Left hindlimb (tissue), 1 donor: Measurements from ENCODE around the gene UBR4.
"Not testable (repeated sequence)": the region's sequence is repeated elsewhere in the genome, so short reads cannot be mapped to it uniquely, and the experiment has no call there.

ENCODE experiments used
- DNase-seq: peaks from one replicate; pipeline ENCODE4 v3.0.0-alpha.2; 2018

Gene UBR4

GRCh38 chr1:19209990-19210771, at the start of gene UBR4:
Gene UBR4 (minus strand): TSS chr1:19210266. CDS start chr1:19210248, 18 bp downstream.
- DNase-seq = peak; percentile 94

DNA sequence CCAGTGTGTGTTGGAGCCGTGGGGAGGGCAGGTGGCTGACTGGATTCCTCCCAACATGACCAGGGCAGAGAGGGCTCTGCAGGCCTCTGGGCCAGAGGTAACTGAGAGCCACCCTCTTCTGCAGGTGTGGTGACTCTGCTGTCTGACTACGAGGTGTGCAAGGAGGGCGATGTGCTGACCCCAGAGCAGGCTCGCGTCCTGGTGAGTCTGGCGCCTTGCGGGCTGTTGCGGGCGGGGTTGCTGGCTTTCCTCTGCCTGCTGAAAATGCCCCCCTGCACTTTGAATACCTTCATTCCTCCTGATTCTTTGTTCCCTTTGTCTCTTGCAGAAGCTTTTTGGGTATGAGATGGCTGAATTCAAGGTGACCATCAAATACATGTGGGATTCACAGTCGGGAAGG, 48.3 kb upstream of the UBR4 start:
- no peak for DNase-seq

DNA sequence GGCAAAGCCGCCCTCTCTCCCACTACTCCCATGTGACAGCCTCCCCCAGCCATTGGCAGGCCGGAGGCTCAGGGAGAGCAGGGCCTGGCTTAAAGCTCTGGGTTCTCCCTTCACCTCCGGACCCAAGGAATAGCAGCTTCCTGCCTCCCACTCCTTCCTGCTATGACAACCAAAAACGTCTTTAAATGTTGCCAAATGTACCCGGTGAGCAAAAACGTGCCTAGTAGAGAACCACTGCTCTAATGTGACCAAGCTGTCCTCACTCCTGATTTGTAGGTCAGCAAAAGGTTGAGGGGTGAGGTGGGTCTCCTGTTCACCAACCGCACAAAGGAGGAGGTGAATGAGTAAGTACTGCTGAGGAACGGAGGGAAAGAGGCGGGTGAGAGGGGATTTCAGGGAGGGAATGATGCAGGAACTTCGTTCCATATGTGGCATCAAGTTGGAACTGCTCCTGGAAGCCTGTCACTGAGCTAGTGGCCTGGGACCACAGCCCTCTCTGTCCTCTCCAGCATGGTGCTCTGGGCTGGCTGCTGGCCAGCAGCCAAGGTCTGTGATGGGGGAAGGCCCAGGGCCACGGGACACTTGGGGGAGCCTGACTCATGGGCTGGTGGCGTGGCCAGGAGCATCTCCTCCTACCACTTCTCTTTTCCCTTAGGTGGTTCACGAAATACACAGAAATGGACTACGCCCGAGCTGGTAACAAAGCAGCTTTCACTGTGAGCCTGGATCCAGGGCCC, 47.3 kb upstream of the UBR4 start:
- DNase-seq = no peak

DNA sequence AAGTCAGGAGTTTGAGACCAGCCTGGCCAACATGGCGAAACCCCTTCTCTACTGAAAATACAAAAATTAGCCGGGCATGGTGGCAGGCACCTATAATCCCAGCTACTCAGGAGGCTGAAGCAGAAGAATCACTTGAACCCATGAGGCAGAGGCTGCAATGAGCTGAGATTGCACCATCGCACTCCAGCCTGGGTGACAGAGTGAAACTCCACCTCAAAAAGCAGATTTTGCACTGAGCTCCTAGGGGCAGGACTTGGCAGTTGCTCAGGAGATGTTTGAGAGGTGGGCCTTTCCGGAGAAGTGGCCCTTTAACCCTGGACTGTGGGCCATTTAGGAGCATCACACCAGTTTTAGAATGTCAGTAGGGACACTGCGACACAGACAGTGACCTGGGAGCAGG, 46.2 kb upstream of the UBR4 start:
- not testable (repeated sequence) for DNase-seq

DNA sequence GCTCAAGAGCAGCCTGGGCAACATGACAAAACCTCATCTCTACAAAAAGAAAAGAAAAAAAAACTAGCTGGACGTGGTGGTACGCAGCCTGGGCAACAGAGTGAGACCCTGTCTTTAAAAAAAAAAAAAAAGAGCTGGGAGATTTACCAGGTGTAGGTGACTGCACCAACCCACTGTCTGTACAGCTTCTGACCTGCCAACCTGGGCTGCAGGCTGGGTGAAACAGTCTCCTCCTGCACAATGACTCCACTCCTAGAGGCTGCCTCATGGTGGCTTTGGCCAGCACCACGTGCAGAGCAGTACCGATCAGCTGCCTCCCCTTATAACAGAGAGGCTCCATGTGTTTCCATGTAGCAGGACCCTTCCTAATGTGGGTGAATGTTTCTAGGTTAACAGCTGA, 45.2 kb upstream of the UBR4 start:
- DNase-seq = no peak

DNA sequence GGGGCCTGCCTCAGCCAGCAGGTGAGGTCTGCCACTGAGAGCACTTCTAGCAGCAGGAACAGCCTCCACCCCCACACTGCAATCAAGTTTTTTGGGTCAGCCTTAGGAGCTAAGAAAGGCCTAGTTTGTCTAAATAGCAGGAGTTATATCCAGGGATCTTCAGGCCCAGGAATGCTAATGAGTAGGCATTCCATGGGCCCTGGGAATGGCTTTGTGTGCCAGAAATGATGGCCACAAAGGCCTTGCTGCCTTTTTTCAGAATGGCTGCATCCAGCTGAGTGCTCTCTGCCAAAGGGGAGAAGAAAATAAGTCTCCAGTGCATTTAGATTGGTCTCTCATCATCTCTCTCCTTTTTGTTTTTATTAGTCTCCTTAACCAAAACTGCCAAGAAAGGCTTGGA, 44.4 kb upstream of the UBR4 start:
- no peak for DNase-seq

DNA sequence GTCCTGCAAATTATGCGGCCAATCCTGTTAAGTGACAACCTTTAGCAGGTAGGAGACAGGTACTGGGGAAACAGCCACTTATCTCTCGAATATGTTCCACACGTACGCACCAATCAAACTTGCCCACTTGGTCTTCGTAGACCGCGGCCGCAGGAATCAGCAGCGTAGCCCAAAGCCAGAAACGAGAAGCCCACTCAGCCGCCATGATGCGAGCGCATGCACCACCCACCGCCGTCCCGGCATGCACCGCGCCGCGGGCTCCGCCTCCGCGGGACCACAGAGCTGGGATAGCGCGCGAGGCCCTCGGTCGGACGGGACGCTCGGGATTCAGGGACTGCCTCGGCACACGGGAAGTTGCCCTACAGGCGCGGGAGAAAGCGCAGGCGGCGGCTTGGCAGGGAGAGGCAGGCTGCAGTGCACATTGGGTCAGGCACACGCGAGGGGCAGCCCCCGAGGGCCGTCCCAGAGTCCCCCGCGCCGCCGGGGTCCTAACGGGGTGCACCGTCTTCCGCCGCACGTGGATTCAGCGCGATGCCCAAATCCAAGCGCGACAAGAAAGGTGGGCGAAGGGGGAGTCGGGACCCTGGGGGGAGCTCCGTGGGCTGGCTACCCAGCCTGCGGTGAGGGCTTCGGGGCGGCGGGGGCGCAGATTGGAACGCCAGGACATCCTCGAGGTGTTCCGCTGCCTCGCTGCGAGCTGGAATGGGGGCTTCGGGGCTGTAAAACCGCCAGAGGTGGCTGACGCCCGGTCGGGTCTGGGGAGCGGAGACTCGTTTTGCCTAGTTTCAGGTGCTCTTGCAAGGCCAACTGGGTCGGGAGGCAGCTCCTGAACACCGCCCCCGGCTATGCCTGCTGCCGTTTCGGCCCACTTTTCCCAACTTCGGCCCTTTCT, 41.5 kb upstream of the UBR4 start, which contains the start of the genes EMC1 and MRTO4:
TSS of gene EMC1 (minus strand) at position 220 of the 892 bp plus-strand sequence. CDS start at position 205, 15 bp downstream.
TSS of gene MRTO4 (plus strand) at position 501 of the 892 bp plus-strand sequence. CDS start at position 532, 31 bp downstream.
- DNase-seq = peak; percentile 92

- no peak for DNase-seq
These were observed 40.7 kb upstream of the UBR4 start for GRCh38 chr1:19250629-19251304.

DNA sequence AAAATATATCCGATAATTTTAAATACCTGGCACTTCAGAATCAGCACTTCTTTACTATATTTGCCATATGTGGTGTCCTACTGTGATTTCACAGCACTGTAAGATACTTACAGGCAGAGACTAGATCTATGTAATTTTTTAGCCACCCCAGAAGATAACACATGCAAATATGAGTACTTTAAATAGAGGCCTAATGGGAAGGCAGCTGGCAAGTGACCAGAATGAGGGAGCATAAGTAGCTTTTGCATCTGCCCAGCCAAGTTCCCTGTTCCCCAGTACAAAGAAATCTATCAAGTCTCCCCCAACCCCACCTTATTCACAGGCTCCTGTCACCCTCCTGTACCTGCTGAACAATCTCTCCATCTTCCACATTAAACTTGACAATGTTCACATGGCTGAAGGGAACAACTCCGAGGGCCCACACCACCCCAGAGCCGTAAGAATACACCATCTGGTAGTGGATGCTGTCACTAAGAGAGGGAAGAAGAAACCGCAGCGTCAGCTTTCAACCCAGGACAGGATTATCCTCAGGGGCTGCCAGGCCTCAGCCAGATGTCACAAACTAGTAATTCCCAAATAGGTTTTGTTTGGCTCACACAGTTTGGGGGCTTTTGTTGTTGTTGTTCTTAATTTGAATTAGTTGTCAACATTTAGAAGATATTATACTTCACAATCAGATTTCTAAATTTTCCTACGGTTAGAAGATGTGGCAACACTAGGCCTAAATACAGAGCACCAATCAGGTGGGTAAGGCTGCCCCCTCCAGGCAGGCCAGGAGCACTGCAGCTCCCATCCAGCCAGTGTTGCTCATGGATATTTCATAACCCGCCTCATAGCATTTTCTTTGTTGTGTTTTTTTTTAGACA, 30.8 kb upstream of the UBR4 start:
- DNase-seq = peak; percentile 48

DNA sequence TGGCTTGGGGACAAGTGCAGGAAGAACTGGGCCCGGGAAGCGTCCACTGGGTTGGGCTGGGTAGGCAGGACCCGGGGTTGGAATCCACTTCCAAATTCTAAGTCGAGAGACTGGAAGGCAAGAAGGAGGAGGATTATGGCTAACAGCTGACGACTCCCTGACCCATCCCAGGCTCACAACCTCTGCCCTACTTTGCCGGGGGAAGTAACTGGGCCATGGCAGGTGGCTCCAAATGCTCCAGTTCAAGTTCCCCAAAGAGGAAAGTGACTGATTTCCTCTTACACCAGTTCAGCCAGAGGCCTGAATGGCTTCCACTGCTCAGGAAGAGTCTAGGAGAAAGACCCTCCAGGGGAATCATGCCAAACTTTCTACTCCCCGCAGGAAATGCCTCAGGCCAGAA, 29.8 kb upstream of the UBR4 start:
- no peak for DNase-seq

- DNase-seq = no peak
These were observed 24.2 kb upstream of the UBR4 start for GRCh38 chr1:19234224-19234623.

DNA sequence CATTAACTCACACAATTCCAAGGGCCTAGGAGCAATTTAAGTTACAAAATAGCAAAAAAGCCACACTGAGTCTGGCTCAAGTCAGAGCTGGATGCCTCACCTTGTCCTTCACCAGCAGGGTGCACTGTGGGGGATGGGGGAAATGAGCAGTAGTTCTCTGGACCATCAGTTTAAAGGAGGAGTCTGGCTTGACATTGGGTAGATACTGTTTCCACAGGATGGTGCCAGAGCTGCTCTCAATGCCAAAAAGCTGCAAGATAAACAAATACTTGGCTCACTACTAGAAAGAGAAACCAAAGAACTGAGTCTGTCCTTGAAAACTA, 22.4 kb upstream of the UBR4 start:
- no peak for DNase-seq

GRCh38 chr1:19231736-19232523, 21.9 kb upstream of the UBR4 start:
- DNase-seq = not testable (repeated sequence)

- DNase-seq = no peak
These were observed 19.8 kb upstream of the UBR4 start for GRCh38 chr1:19229828-19230325.

- no peak for DNase-seq
These were observed 19.2 kb upstream of the UBR4 start for GRCh38 chr1:19229229-19229628.

DNA sequence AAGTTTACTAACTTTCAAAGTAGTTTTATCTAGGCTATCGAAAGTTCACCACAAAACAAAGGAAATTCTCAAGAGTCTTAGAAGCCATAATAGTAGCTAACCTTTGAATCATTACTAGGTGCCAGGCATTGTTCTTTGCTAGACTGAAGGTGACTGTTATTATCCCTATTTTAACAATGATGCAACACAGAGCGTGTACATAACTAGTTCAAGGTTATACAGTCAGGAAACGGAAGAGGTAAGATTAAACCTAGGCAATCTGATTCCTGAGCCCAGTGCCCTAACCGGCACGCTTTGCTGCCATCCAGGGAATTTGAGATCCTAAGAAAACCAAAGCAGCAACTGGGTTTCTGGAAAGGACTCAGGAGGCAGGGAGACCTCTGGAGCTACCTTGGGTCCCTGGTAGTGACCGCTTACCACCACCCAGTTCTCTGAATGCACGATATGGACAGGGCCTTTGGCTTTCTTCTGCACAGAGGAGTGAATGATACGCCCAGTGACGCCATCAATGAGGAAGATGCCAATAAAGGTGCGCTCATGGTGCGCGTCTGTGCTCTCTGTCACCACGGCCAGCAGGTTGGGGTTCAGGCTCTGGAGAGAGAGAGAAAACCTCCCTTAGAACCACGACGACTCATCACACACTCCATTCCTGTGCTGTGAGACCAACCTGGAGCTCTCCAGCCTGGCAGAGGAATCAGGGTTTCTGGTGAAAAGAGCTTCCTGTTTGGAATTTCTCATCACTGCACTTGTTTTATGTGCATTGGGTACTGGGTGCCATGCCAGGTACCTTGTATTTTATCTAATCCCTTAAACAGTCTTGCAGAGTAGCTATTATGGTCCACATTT, 13.1 kb upstream of the UBR4 start:
- no peak for DNase-seq

DNA sequence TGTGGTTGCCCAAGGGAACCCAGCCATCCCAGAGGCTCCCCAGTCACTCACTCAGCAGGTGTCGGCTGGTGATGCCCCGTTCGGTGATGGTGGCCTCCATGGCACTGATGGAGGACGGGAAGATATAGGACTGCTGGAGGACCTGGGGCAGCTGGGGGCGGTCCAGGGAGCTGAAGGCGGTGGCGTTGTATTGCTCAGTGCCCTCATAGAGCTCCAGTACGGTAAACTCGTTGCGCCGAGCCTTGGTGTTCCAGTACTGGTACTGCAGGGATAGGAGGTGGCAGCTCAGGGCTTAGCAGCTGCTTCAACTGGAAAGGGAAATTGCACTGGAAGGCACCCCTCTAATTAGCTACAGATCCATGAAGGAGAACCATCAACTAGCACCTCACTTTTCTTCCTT, 12.5 kb upstream of the UBR4 start:
- no peak for DNase-seq

DNA sequence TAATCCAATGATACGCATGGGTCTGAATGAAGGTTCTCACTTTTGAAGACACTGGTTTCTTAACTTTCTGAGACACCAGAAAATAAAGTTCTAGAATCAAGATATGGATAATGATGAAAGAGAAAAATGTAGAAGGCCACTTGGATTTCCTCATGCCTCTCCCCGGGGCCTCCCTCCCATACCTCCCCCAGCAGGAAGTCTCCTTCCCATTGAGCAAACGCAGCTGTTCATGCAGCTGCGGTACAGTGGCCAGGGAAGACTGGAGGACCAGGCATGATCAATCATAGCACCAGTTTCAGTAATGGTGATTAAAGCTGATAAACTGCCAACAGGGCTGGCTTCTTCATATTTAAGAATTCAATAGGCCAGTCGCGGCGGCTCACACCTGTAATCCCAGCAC, 10.9 kb upstream of the UBR4 start:
- DNase-seq = no peak

DNA sequence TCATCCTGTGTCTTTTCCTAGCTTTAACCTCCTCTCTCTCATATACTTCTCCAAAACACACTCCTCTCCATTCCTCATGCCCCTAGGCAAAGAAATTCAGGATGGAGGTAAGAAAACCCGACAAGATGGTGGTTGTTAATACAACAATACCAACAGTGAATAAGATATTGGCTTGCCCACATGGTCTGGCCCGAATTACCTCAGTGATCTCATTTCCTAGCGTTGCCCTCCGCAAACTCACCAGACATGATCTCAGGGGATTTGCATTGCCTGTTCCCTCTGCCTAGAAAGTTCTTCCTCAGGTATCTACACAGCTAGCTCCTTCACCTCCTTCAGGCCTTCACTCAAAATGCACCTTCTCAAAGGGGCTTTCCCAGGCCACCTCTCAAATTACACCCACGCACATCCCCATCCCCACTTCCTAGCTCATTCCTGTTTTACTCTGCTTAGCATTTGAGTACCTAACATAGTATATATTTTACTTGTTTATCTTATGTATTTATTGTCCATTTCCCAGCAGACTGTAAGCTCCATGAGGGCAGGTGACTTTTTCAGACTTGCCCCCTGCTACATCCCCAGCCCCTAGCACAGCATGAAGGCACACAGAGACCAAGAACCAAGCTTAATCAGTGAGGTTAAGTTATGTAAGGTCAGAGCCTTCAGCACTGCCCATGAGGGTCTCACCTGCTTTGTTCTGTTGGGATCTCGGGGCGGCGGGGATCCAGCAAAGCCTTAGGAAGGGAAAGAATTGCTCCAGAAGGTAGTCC, 10.2 kb upstream of the UBR4 start:
- DNase-seq = no peak
